GM18520 (cell line): ENCODE results near the gene TRRAP.

Experiments
- ATAC-seq: cut with Tn5 transposase; IDR thresholded peaks from one replicate; pipeline ENCODE4 v1.9.1; 2021; ENCODE audit not compliant: unreplicated experiment

Gene TRRAP

DNA sequence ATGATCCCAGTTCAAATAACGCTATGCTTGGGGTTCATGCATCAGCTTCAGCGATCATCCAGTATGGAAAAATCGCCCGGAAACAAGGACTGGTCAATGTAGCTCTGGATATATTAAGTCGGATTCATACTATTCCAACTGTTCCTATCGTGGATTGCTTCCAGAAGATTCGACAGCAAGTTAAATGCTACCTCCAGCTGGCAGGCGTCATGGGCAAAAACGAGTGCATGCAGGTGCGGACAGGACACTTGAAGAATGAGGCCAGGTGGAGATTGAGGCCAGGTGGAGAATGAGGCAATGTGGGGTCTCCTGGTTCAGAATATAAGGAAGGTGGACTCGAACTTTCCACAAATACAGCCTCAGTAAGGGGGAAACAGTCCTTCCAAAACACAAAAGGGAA is 105.8 kb downstream of the TRRAP start:
- no peak for ATAC-seq

DNA sequence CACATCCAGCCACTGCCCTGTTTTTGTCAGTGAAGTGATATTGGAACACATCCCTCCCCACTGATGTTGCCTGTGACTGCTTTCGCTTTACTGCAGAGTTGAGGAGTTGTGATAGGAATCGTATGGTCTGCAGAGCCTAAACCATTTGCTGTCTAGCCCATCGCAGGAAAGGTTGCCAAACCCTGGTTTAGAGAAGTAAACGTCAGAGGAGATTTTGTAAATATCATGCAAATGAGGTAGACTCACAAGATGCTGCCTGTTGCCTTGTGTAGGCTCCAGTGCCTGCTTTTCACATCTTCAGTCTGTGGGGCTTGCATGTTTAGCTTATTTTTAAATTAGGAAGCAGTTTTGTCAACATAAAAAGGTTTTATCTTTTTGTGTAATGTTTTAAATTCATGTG is 107.1 kb downstream of the TRRAP start:
- ATAC-seq, result no peak

DNA sequence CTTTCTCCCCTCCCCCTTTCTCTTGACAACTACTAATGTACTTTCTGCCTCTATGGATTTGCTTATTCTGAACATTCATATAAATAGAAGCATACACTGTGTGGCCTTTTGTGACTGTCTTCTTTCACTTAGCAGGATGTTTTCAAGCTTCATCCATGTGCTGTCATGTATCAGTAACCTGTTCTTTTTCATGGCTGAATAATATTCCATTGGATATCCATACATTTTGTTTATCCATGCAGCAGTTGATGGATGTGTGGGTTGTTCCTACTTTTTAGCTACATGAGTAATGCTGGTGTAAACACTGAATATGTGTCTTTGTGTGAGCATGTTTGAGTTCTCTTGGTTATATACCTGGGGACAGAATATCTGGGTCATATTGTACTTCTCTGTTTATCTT is 107.6 kb downstream of the TRRAP start:
- no peak for ATAC-seq

DNA sequence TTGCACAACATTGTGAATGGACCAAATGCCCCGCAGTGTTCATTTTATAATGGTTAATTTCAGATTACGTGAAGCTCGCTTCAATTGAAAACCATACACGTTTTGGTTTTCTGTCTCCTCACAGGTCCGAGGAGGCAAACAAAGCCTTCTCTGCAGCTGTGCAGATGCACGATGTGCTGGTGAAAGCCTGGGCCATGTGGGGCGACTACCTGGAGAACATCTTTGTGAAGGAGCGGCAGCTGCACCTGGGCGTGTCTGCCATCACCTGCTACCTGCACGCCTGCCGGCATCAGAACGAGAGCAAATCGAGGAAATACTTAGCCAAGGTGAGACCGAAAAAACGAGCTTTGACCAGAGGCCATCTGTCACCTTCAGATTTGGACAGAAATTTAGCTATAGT is 110.3 kb downstream of the TRRAP start:
- no peak for ATAC-seq

DNA sequence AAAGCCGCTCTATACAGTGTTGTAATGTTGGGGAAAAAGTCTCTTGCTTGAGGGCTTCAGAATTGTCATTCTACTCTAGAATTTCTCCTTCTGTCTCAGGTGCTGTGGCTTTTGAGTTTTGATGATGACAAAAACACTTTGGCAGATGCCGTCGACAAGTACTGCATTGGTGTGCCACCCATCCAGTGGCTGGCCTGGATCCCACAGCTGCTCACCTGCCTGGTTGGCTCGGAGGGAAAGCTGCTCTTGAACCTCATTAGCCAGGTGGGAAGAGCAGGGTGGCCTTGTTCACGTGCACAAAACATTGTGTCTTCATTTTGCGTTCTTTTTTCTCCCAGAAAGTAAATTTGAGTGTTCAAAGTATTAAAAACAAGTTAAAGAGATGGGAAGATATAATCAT is 112.0 kb downstream of the TRRAP start:
- no peak for ATAC-seq

DNA sequence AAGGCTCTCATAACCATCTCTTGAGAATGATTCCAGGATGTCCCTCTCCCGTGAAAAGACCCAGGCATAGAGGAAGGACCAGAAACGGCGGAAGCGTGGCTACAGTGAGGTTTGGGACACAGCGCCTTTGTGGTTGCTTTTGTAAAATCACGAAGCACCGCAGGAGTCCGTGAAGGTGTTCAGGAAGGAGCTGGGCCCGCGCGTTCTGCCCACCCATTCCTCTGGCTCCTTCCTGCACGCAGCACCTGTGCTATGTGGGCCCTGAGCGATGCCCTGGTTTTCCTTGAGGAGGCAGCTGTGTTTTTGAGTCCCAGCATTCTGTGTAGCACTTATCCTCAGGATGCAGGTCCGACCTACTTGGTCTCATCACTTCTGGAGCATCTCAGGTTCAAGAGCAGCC is 112.8 kb downstream of the TRRAP start:
- ATAC-seq, result no peak

DNA sequence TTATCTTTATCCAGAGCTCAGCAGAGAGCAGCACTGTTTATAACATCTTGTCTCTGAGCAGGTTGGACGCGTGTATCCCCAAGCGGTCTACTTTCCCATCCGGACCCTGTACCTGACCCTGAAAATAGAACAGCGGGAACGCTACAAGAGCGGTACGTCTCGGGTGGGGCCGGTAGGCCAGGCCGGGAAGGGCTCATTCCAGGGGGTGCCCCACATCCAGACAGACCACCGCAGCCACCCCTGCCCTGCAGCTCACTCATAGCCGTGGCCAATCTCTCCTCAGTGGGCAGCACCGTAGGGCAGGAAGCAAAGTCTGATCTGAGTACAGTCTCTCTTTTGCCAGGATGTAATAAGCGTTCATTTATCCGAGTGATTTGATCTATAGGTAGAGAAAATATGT is 113.7 kb downstream of the TRRAP start:
- no peak for ATAC-seq

DNA sequence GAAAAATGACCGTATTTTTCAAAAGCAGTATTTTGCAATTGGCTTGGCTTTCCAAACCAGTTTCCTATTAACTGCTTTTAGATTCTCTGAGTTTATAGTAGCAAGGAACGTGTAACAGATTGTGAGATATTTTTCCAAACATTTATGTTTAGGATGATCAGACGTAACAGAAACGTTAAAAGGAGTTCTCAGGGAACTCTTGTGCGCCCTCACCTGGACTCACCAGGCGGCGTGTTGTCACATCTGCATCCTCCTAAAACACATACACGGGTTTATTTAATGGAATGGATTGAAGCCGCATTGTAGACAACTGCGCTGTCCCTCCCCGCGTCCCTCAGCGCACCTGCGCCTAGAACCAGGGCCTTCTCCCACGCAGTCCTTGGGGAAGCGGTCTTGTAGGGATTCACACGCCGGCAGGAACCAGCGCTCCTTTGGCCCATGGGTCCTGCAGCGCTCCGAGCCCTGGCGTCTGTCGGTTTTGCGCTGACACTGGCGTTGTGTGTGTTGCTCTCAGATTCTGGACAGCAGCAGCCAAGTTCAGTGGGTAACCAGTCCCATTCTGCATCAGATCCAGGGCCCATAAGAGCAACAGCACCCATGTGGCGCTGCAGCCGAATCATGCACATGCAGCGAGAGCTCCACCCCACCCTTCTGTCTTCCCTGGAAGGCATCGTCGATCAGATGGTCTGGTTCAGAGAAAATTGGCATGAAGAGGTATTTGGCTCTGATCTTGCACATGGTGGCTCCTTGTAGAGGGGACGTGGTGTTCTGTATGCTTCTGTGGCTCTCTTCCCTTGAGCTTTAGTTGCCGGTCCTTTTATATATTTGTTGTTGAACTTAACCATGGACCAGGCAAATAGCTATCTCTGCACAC is 114.9 kb downstream of the TRRAP start:
- ATAC-seq, result no peak

DNA sequence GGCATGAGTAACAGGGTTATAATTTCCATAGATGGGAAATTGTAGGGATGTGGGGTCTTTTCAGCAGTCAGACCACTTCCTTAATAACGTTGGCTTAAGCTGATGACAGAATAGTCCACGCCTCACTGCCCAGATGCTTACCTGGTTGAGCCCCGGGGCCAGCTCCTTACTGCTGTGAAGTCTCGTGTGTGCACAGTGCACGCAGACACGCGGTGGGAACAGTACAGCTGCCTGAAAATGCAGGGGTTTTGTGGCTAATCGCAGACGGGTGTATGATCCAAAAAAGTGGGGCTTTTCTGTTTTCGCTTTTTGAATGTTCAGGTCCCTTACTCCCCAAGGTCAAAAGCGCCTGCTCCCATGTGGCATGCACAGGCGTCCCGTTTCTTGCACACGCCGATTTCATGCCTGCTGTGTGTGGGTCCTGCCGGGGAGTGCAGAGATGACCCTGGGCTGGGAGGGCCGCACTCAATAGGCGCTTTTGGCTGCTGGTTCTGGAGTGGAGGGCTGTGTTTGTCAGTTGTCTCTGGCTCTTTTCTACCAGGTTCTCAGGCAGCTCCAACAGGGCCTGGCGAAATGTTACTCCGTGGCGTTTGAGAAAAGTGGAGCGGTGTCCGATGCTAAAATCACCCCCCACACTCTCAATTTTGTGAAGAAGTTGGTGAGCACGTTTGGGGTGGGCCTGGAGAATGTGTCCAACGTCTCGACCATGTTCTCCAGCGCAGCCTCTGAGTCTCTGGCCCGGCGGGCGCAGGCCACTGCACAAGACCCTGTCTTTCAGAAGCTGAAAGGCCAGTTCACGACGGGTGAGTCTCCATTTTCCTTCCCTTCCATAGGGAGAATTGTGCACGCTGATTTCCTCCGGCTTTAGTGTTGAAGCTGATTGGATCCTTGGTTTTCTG is 116.0 kb downstream of the TRRAP start:
- ATAC-seq, result no peak

DNA sequence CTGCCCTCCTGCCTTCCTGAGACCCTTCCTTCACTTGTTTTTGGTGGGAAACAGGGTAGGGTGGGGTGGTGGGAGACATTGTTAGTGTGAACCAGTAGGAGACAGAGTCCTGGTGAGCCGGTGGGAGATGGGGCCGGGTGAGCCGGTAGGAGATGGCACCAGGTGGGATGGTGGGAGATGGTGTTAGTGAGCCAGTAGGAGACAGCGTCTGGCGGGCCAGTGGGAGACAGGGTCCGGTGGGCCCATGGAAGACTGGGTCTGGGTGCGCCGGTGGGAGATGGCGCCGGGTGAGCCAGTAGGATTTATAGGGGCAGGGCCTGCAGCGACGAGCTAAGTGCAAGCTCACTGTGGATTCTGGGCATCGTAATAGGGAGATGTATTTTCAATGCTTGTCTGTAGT is 116.8 kb downstream of the TRRAP start:
- ATAC-seq, result no peak

DNA sequence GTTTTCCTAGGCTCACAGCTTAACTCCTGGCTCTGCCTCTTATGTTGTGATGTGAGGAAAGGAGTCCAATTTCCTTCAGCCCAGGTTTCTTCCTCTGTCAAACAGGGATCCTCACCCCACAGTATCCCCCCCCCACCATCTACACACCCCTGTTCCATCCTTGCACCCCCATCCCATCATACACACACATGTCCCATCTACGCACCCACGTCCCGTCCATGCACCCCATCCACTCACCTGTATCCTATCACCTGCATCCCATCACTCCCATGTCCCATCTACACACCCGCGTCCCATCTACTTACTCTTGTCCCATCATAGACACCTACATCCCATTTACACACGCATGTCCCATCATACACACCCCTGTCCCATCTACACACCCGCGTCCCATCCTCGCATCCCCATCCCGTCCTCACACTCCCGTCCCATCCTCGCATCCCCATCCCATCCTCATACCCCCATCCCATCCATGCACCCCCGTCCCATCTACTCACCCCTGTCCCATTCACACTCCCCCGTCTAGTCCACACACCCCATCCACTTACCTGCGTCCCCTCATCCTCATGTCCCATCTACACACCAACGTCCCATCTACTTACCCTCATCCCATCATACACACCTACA is 117.3 kb downstream of the TRRAP start:
- no peak for ATAC-seq

DNA sequence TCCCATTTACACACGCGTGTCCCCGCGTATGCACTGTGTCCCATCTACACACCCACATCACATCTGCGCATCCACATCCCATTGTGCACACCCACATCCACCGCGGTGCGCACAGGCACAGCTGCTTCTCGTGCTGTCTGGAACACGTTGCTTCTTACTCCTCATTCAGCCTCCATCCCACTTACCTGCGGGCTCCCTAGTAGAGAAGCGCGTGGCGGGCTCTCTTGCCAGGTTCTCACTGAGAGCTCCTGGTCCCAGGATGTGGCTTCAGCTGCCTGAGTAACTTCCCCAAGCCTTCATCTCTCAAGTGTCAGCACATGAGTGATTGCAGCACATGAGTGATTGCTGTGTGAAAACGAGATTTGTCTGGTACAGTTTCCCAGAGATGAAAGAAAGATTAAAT is 117.8 kb downstream of the TRRAP start:
- ATAC-seq, result no peak

DNA sequence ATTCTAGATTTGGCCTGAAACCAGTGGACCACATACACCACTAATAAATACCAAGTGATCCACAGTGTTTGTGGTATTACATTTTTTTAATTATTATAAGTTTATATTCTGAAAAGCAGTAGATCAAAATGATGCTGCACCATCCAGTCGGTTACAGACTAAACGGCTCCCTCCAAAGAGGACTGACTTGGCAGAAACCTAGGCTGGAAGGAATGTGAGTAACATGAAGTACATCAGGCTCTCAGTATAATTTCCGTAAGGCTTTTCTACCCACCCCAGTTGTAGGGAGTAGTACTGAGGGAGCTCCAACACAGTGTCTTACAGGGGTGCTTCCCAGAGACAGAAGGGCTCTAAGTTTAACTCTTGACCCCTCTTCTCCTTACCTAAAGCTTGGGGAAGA is 119.5 kb downstream of the TRRAP start:
- no peak for ATAC-seq

DNA sequence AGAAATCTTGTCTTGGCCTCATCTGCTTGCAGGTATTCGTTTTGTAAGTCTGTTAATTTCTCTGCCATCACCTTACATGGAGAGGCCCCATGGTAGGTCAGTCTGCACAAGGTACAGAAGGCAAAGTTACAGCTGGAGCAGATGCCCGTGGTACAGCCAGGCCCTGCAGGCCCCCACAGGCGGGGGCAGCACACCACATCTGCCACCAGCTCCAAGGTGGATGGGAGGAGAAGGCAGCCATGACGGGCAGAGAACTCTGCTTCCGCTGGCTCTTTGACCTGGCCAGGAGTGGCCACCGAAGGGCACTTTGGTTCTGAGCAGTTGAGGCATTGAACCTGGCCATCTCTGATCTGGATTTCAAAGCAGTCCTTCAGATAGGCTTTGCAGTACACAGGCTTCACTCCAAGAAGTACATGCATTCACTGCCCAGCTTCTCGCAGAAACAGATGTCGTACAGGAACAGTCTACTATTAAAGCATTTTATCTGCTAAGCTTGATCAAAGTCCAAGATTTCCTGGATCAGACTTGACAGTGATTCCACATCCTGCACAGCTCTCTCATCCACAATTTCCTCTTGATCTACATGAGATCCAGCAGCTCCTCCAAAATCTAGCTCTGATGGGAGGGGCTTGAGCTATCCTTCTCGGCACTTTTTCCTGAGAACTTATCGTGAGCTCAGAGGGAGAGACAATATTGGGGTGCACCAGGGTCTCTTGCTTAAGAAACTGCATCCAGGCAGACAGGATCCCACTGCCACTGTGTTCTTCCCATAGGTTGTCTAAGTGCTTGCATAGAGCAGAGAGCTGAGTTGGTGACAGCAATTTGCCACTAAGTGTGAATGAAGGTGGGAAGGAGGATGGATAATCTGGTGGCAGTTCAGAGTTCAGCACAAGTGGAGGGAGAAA is 120.7 kb downstream of the TRRAP start:
- no peak for ATAC-seq

DNA sequence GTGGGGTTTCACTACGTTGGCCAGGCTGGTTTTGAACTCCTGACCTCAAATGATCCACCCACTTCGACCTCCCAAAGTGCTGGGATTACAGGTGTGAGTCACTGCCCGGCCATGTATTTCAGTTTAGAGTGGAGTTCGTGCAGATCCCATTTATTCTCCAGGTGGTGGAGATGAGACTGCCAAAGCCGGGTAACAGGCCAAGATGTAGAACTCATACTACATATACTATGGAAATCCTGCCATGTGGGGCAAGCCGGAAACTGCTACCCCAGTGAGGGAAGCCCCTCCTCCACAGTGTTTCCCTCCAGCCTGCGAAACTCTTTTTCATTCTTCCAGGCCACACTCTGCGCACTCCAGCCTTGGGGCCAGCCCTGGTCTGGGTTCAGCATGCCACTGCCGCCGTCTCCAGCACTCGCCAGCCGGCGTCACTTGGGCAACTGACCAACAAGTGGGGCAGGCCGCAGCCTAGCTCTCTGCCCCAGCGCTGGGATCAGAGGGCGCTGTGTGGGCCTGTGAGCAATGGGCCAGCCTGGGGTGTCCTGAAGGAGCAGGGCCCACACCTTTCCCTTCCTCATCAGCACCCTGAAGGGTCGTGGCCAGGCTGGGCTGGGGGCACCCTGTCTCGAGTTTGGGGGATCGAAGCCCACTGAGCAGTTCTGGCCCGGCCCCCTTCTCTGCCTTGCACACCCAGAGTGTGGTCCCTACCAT is 122.0 kb downstream of the TRRAP start:
- ATAC-seq, result no peak

DNA sequence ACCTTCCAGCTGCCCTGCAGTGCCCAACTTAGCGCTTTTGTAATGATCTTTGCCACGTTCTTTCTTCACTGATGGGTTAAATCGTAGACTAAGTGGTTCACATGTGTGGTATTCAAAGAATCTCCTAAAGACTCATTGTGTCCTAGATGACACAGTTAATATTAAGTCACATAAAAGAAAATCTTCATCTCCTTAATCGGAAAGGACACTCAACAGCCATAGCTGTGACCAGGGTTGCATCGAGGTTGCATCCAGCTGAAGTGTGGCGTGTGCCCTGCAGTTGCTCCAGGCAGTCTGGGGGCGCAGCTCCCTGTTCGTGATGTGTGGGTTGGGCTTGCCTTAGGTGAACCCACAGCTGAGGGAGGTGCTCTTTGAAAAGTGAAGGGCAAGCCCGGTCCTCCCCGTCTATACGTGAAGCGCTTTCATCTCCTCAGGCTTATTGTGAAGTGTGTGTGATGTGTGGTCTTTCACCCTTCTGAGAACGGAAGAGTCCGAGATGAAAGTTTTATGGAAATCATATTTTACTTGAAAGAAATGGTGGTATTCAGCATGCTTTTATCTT is 122.7 kb downstream of the TRRAP start:
- ATAC-seq, result no peak

DNA sequence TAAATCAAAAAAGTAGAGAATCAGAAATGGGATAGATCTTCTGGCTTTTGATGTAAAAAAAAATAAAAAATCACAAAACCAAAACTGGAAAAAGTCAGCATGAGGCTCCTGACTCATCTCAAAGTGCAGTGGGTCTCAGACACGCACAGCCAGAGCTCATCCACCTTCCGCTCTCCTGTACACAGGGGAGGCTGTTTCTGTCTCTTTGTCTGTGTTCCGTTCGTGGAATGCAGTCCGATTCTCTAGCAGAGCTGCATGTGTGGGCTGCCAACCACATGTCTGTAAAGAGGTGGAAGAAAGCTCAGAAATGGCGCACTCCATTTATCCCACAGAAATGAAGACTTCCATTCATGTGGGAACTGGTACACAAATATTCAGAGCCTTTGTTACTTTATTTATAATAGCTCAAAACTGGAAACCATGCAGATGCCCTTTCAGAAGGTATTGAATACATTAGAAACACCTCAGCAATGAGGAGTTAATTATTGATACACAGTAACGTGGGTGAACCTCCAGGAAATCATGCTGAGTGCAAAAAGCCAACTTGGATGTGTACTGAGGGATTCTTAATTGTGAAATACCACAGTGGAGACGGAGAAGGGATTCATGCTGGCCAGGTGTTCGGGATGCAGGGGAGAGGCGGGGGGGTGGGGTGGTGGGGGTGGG is 123.3 kb downstream of the TRRAP start:
- no peak for ATAC-seq

DNA sequence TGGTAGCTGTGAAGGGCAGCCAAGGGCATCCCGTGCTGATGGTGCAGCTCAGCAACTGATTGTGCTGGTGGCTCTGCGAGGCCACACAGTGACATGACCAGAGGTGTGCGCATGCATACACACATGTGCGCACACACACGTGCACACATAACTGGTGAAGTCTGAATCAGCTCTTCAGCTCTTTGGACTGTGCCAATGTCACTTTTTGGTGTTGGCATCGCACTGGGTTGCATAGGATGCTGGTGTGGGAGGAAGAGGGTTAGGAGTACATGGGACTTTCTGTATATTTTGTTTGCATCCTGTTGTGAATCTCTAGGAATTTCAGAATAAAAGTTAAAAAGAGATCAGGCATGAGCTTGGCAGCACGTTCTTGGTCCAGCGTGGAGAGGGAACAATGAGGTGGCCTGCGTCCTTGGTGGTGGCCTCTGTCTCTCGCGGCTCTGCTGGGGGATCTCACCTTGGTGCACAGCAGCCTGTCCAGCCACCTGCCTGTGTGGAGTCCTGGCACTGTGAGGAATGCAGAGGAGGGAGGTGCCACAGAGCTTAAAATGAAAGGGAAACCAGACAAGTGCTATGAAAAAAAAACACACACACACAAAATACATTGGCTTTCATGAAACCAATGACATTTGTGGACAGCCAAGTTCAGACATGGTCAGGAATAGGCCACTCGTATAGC is 124.0 kb downstream of the TRRAP start:
- no peak for ATAC-seq

DNA sequence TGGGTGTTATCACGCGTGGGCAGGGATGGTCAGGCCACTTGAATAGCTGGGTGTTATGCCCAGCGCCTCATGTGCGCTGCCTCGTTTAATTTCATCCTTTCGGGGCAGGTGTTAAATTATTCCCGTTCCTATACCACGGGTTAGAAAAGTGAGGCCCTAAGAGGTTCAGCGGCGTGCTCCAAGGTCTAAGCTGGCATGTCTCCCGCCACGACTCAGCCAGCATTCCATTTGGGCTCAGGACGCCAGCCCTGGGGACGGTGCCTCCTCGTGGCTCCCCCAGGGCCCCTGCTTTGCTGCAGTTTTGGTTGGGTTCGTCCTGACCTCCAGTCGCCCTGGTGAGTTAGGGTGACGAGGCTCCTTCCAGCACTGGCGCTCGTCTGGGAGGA is 124.5 kb downstream of the TRRAP start:
- ATAC-seq, result no peak
